HG02623 (cell line): ENCODE results near the gene ENDOU.
A peak's percentile ranks its signal among the peaks of the same experiment; 100 is the strongest.

Source experiments
- ATAC-seq: cut with Tn5 transposase; IDR thresholded peaks from one replicate; pipeline ENCODE4 v1.9.1; 2021; ENCODE audit warnings: moderate library complexity; ENCODE audit not compliant: unreplicated experiment

ENDOU gene

GRCh38 chr12:47744778-47745436, 19.6 kb upstream of the ENDOU start:
- ATAC-seq = no peak

GRCh38 chr12:47744005-47744651, 18.8 kb upstream of the ENDOU start:
- no peak for ATAC-seq

GRCh38 chr12:47743311-47743860, 18.1 kb upstream of the ENDOU start:
- no peak for ATAC-seq

- no peak for ATAC-seq
These were observed 17.0 kb upstream of the ENDOU start for GRCh38 chr12:47742253-47742825.

- no peak for ATAC-seq
These were observed 16.0 kb upstream of the ENDOU start for GRCh38 chr12:47741340-47741703.

- ATAC-seq = no peak
These were observed 15.5 kb upstream of the ENDOU start for GRCh38 chr12:47740606-47741339.

- ATAC-seq = peak; percentile 54
These were observed 14.7 kb upstream of the ENDOU start for GRCh38 chr12:47739979-47740378.

GRCh38 chr12:47739297-47739696, 14.0 kb upstream of the ENDOU start:
- no peak for ATAC-seq

- no peak for ATAC-seq
These were observed 12.8 kb upstream of the ENDOU start for GRCh38 chr12:47737936-47738594.

- ATAC-seq = no peak
These were observed 11.8 kb upstream of the ENDOU start for GRCh38 chr12:47736877-47737676.

- ATAC-seq = no peak
These were observed 10.9 kb upstream of the ENDOU start for GRCh38 chr12:47736216-47736615.

GRCh38 chr12:47735649-47736048, 10.4 kb upstream of the ENDOU start:
- ATAC-seq = no peak

GRCh38 chr12:47734725-47735480, 9.6 kb upstream of the ENDOU start:
- ATAC-seq = no peak

- no peak for ATAC-seq
These were observed 7.9 kb upstream of the ENDOU start for GRCh38 chr12:47733142-47733541.

GRCh38 chr12:47732504-47732903, 7.2 kb upstream of the ENDOU start:
- no peak for ATAC-seq

GRCh38 chr12:47731723-47732122, 6.4 kb upstream of the ENDOU start:
- ATAC-seq = no peak

GRCh38 chr12:47730341-47730744, 5.1 kb upstream of the ENDOU start:
- no peak for ATAC-seq

- no peak for ATAC-seq
These were observed 3.9 kb upstream of the ENDOU start for GRCh38 chr12:47729233-47729632.

GRCh38 chr12:47725893-47726292, 603 bp upstream of the ENDOU start:
- ATAC-seq = peak; percentile 84
